Stimulated activated CD4-positive, alpha-beta T cell treated with anti-CD3 and anti-CD28 coated beads, Interleukin-1b, Interleukin-23, amount 100 ng/mL, for 24 hours (primary cell): ENCODE measurements around the gene DNAJC10.
A peak's percentile ranks its signal among the peaks of the same experiment; 100 is the strongest.
"Not testable (repeated sequence)": the region's sequence is repeated elsewhere in the genome, so short reads cannot be mapped to it uniquely, and the experiment has no call there.

Experiments
- DNase-seq, 4 experiments: peaks; one replicate each; pipeline ENCODE4 v3.0.0-alpha.2; 2020; ENCODE audit warnings: low read depth in 4 of 4, low spot score in 1 of 4

Gene DNAJC10, protein sequence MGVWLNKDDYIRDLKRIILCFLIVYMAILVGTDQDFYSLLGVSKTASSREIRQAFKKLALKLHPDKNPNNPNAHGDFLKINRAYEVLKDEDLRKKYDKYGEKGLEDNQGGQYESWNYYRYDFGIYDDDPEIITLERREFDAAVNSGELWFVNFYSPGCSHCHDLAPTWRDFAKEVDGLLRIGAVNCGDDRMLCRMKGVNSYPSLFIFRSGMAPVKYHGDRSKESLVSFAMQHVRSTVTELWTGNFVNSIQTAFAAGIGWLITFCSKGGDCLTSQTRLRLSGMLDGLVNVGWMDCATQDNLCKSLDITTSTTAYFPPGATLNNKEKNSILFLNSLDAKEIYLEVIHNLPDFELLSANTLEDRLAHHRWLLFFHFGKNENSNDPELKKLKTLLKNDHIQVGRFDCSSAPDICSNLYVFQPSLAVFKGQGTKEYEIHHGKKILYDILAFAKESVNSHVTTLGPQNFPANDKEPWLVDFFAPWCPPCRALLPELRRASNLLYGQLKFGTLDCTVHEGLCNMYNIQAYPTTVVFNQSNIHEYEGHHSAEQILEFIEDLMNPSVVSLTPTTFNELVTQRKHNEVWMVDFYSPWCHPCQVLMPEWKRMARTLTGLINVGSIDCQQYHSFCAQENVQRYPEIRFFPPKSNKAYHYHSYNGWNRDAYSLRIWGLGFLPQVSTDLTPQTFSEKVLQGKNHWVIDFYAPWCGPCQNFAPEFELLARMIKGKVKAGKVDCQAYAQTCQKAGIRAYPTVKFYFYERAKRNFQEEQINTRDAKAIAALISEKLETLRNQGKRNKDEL

GRCh38 chr2:182715892-182716649, at the start of gene DNAJC10:
Gene DNAJC10, plus strand, starts transcription at chr2:182716257. Its CDS starts 1,830 bp downstream, at chr2:182718087.
- DNase-seq, result peak; percentile 72 to 84 (median 80)

DNA sequence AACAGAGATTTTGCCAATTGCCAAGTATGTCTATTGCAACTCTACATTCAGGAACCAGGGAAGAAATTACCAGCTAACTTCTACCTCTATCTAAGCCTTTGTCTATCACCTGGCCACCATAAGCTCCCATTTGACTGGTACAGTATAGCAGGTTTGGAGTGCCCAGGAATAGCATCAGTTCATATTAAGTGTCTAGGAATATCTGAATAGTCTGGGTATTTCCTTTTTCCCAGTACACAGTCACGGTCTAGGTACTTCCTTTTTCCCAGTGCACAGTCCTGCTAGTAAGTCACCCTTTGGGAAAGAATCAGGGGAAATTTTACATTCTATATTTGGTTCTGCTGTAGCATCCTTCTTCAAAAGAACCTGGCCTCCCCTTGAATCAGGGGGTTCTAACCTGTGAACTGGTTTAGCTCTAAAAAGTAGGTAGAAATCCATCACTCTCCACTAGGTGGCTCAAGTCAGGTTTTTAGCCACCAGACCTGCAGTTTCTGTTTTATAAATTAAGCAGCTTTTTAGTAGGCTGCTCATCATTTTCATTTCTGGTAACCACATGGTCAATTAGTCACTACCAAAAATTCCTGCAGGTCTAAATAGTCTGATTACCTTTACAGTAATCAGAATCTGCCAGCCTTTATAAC, 49.3 kb upstream of the DNAJC10 start:
- DNase-seq, result peak in 1 of 4 experiments; percentile 6

DNA sequence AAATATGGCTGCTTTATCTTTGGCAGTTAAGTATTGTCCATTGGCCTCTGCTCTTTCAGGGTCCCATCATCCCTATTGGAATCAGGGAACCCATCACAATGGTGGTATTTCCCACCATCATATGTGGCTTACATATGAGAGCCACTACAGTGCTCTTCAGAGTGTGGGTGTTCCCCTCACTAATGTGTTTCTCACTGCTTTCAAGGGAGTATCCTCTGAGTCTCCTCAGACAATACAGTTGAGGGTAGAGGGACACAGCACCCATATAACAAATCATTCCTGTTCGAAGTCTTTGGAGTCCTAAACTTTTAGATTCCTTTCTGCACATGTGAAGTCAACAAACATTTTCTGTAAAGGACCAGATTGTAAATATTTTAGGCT, 48.8 kb upstream of the DNAJC10 start:
- no peak for DNase-seq

GRCh38 chr2:182668671-182669070, 47.4 kb upstream of the DNAJC10 start:
- no peak for DNase-seq

DNA sequence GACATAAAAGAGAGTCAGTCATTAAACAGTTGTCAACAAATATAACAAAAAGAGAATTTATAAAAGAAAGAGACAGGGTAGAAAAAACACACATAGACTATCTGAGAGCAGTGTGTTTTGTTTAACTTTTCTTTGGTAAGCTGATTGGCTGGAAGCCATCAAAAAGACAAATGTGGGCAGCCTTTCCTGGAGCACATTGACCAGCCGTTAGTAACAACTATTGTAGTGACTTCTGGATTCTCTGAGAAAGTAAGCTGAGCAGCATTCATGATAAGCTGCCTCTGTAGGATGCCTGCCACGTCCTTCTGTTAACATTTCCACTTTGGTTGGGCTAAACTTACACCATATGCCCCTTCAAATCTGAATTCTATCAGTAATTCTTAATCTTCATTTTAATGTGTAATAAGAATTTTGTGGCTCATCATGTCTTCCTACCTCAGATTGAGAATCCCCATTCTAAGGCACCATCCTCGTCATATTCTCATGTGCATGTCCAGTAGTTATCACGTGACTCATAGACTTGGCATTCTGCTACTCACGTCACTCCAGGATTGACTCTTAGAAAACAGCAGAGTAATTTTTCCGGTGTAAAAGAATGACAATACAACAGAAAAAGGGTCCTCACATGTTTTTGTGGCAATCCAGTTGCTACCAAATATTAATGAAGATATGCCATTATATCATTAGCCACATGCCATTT, 43.4 kb upstream of the DNAJC10 start:
- DNase-seq, result no peak

DNA sequence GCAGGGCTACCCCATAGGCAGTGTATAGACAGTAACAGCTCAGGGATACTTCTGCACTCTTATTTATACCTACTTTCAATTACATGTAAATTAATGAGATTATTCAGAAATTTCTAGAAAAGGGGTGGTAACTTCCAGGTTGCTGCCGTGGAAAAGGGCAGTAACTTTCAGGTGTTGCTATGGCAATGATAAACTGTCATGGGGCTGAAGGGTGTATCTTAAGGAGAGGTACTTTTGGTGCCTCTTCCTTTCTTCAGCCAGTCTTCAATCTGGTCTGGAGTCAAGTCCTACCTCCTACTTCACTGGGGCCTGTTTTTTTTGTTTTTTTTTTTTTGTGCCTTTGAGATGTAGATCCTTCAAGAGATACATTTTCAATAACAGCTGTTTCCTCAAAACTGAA, 35.2 kb upstream of the DNAJC10 start:
- no peak for DNase-seq

GRCh38 chr2:182682210-182682609, 33.8 kb upstream of the DNAJC10 start:
- DNase-seq, result no peak

- DNase-seq, result no peak
Observed at GRCh38 chr2:182685559-182685958, 30.5 kb upstream of the DNAJC10 start.

DNA sequence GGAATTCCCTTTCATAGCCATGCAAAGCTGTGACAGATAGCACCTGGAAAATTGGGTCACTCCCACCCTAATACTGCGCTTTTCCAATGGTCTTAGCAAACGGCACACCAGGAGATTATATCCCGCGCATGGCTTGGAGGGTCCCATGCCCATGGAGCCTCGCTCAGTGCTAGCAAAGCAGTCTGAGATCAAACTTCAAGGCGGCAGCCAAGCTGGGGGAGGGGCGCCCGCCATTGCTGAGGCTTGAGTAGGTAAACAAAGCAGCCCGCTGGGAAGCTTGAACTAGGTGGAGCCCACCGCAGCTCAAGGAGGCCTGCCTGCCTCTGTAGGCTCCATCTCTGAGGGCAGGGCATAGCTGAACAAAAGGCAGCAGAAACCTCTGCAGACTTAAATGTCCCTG, 29.3 kb upstream of the DNAJC10 start:
- DNase-seq, result not testable (repeated sequence)

DNA sequence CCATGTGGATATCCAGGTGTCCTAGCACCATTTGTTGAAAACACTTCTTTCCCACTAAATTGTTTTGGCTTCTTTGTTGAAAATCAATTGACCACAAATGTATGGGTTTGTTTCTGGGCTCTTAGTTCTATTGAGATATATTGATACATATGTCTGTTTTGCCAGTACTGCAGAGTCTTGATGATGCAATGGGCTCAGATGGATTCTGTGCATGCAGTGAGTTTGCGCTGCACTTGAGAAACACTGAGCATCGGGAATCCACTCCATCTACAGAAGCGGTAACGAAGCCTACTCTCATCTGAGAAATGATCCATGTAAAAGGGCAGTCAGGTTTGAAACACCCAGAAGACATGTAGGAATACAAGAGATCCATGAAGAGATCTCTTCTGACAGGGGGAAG, 21.9 kb upstream of the DNAJC10 start:
- no peak for DNase-seq

- DNase-seq, result no peak
Observed at GRCh38 chr2:182695776-182696175, 20.3 kb upstream of the DNAJC10 start.

- no peak for DNase-seq
Observed at GRCh38 chr2:182698671-182699070, 17.4 kb upstream of the DNAJC10 start.

DNA sequence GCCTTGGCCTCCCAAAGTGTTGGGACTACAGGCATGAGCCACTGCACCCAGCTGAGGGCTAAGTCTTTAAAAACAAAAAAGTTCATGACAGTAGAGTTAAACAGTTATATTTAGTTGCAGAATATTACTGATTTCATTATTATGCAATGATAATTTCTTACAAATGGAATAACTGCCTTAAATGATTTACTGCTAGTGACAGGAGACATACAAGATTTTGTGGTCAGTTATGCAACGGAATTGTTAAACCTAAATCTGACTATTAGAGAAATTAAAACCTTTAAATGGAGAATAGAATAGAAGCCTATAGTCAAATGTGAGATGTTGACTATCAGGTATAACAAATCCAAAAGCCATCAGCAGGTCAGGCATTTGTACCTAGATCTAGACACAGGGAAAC, 10.3 kb upstream of the DNAJC10 start:
- no peak for DNase-seq

DNA sequence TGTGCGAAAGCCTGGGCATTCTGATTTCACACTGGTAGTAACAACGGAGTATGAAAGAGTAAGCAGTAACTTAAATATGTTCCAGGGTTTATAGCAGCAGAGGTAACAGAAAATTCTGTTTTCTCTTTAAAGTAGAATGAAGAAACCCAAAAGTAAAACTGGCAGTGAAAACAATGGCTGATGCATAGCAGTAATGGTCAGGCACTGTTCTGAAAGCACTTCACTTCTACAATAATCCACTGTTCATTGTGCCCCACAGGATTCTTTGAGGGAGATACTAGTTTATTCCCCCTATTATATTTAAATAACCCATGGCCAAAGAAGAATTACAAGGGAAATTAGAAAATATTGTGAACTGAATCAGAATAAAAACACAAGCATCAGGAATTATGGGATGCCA, 9.3 kb upstream of the DNAJC10 start:
- no peak for DNase-seq

- no peak for DNase-seq
Observed at GRCh38 chr2:182713601-182714000, 2.5 kb upstream of the DNAJC10 start.

DNA sequence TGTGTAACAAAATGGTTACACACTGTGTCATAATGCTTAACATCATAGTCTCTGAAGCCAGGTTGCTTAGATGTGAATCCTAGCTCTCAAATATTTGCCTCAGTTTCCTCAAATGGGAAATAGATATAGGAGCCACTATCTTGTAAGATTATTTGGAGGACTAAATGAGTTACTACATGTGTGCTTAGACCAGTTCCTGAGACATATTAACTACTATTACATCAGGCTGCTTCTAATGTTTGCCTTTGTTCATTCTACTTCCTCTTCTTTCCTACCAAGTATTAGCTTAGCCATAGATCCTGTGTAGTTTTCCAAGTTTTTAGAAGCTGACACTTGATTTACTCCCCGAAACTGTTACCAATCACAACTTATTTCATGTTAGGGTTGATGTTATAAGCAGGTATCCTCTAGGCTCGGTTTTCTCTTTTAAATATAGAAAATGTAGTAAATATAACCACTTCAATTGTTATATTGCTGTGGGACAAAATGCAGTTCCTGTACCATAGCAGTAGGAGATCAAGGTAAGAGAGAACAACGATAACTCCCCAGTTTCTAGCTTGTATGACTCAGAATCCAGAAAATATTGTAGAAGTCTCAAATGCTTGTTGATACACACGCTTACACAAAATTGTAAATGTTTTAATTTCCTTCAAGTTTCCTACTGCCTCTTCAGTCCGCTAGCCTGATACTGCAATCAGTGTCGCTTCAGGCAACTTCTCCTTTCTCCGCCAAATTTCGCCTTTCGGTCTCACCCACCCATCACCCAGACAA, 751 bp upstream of the DNAJC10 start:
- DNase-seq, result no peak

DNA sequence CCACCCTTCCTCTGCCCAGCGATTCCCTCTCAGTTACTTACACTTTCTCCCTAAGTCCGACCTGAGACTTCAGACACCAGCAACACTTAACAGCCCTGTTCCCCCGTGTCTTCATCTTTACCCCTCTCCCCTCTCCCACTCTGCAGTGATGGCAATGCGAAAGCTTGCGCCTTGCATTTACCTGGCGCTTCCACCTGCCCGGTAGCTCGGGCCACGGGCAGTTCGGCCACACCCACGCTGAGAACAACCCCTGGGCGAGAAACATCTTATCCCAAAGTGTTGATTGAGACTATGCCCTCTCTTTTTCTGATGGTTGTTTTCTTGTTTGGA, 558 bp downstream of the DNAJC10 start:
- DNase-seq, result peak in 1 of 4 experiments; percentile 9

DNA sequence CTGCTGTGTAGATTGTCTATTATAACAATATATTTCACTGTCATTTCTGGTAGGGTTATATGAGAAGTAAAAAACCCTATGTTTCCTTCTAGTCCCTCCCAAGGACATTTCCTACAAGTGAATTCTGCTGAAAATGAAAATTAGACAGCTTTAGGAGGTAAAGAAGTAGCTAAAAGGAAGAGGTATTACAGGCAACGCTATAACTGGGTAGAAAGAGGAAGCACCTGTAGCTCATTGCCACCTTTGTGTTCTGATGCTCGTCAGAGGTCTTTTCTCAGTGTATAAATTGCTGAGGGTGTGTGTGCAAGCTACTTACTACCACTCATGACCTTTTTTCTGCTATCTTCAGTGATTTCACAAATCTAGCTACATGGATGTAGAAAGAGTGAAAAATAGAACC, 1.4 kb downstream of the DNAJC10 start:
- DNase-seq, result no peak

- DNase-seq, result no peak
Observed at GRCh38 chr2:182717816-182718215, 1.8 kb downstream of the DNAJC10 start.

- no peak for DNase-seq
Observed at GRCh38 chr2:182718459-182718858, 2.4 kb downstream of the DNAJC10 start.
